ENCODE measurements around the gene MYH13.

DNA sequence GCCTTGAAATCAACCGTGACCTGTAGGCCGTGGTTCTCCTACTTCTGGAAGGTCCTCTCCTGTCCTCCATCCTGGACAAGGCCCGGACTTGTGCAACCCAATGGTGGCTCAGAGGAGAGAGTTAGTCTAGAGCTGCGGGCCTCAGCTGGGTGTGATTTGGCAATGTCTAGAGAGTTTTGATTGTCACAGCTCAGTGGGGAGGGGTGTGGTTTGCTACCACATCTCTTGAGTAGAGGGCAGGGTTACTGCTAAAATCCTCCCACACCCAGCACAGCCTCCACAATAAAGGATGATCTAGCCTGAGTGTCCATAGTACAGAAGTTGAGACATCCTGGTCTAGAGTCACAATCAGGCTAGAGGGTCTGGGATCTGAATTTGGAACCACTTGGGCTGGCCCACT, 40.3 kb downstream of the MYH13 start:
- TF ChIP-seq, protein P1, sequence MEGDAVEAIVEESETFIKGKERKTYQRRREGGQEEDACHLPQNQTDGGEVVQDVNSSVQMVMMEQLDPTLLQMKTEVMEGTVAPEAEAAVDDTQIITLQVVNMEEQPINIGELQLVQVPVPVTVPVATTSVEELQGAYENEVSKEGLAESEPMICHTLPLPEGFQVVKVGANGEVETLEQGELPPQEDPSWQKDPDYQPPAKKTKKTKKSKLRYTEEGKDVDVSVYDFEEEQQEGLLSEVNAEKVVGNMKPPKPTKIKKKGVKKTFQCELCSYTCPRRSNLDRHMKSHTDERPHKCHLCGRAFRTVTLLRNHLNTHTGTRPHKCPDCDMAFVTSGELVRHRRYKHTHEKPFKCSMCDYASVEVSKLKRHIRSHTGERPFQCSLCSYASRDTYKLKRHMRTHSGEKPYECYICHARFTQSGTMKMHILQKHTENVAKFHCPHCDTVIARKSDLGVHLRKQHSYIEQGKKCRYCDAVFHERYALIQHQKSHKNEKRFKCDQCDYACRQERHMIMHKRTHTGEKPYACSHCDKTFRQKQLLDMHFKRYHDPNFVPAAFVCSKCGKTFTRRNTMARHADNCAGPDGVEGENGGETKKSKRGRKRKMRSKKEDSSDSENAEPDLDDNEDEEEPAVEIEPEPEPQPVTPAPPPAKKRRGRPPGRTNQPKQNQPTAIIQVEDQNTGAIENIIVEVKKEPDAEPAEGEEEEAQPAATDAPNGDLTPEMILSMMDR (conservative IDR thresholded peaks at IDR 0.05; ENCODE audit: low read depth, low read length), result no peak
- no peak for TF ChIP-seq EZH2 (IDR thresholded peaks at IDR 0.05; ENCODE audit: borderline replicate concordance, low read depth, low read length, poor library complexity, severe bottlenecking)

Measured in A673 (cell line).